T-helper 2 cell treated with Interferon-gamma antibody and Interleukin-4, amounts not matched to agents 5 μg/mL and 100 μg/mL, for 36 hours (primary cell): ENCODE measurements around the gene CCDC30.

ENCODE experiments used
- DNase-seq: peaks from one replicate; pipeline ENCODE4 v3.0.0; 2021; ENCODE audit warnings: low spot score
- H3K27ac Mint-ChIP-seq: one replicate; pipeline ENCODE4 v1.8.0; 2021; ENCODE audit warnings: mild to moderate bottlenecking, mixed read lengths
- H3K27me3 Mint-ChIP-seq: one replicate; pipeline ENCODE4 v1.8.0; 2021; ENCODE audit warnings: low read depth, mixed read lengths
- H3K36me3 Mint-ChIP-seq: one replicate; pipeline ENCODE4 v1.8.0; 2021; ENCODE audit warnings: low read depth, mixed read lengths
- H3K4me1 Mint-ChIP-seq: one replicate; pipeline ENCODE4 v1.8.0; 2021; ENCODE audit warnings: low read depth, mixed read lengths
- H3K4me3 Mint-ChIP-seq: one replicate; pipeline ENCODE4 v1.8.0; 2022; ENCODE audit warnings: mild to moderate bottlenecking, moderate library complexity, mixed read lengths
- H3K9me3 Mint-ChIP-seq: one replicate; pipeline ENCODE4 v1.8.0; 2021; ENCODE audit warnings: mixed read lengths

The CCDC30 gene

GRCh38 chr1:42430286-42431135, 32.6 kb upstream of the CCDC30 start:
- Mint-ChIP-seq H3K4me3 (no peak overlapping the region), H3K27ac (no peak overlapping the region), H3K27me3 (peaks cover 3% of the 10 kb centered on the region), H3K36me3 (no peaks in the 10 kb centered on the region), H3K9me3 (no peaks in the 10 kb centered on the region), H3K4me1 (no peaks in the 10 kb centered on the region)
- DNase-seq = no peak

GRCh38 chr1:42431514-42431913, 31.6 kb upstream of the CCDC30 start:
- H3K27me3 Mint-ChIP-seq = peaks cover 3% of the 10 kb centered on the region
- H3K36me3 Mint-ChIP-seq = no peaks in the 10 kb centered on the region
- H3K4me1 Mint-ChIP-seq = no peaks in the 10 kb centered on the region
- H3K27ac Mint-ChIP-seq = no peak overlapping the region
- no peak overlapping the region for H3K4me3 Mint-ChIP-seq
- DNase-seq = no peak
- H3K9me3 Mint-ChIP-seq = no peaks in the 10 kb centered on the region

GRCh38 chr1:42432714-42433113, 30.4 kb upstream of the CCDC30 start:
- no peak for DNase-seq
- Mint-ChIP-seq H3K4me3 (no peak overlapping the region), H3K4me1 (no peaks in the 10 kb centered on the region), H3K9me3 (no peaks in the 10 kb centered on the region), H3K27me3 (peaks cover 3% of the 10 kb centered on the region), H3K27ac (no peak overlapping the region), H3K36me3 (no peaks in the 10 kb centered on the region)

DNA sequence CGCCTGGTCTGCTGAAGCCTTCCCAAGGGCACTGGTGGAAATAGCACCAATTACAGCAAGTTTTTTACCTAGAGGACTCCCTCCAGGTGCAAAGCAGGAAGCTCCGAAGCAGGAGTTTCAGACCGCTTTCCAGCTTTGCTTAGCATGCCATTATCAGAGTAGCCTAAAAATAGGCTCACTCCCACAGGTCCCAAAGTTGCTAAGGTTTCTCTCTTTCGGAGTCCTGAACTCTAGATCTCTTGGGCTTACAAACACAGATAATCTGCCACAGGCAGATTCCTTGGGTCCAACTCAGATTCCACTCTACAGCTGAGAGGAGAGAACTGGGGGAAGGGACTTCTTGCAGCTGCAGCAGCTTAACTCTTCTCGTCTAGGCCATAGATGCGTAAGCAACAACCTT, 29.7 kb upstream of the CCDC30 start:
- Mint-ChIP-seq H3K9me3 (no peaks in the 10 kb centered on the region), H3K4me1 (no peaks in the 10 kb centered on the region), H3K4me3 (no peak overlapping the region), H3K36me3 (no peaks in the 10 kb centered on the region), H3K27me3 (peaks cover 3% of the 10 kb centered on the region), H3K27ac (no peak overlapping the region)
- no peak for DNase-seq

- no peak overlapping the region for H3K27ac Mint-ChIP-seq
- no peaks in the 10 kb centered on the region for H3K36me3 Mint-ChIP-seq
- H3K4me1 Mint-ChIP-seq = no peaks in the 10 kb centered on the region
- H3K4me3 Mint-ChIP-seq = no peak overlapping the region
- no peak for DNase-seq
- H3K27me3 Mint-ChIP-seq = peaks cover 3% of the 10 kb centered on the region
- no peaks in the 10 kb centered on the region for H3K9me3 Mint-ChIP-seq
Measured at GRCh38 chr1:42434340-42434739, 28.7 kb upstream of the CCDC30 start.

DNA sequence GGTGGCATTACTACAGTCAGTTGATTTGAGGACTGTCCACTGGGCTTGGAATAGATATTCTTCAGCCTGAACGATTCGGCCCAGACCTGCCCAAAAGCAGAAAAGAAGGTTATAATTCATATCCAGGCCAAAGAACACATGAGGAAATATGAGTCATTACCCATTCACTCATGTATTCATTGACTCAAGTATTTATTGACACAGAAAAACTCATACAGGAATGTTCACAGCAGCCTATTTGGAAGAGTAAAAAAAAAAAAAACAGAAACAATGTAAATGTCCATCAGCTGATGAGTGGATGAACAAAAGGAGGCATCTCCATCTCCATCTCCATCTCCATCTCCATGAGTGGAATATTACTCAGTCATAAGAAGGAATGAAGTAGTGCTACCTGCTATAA, 23.1 kb upstream of the CCDC30 start:
- Mint-ChIP-seq H3K4me1 (no peaks in the 10 kb centered on the region), H3K9me3 (no peaks in the 10 kb centered on the region)
- no peak for DNase-seq

GRCh38 chr1:42442662-42443061, 20.4 kb upstream of the CCDC30 start:
- H3K27ac Mint-ChIP-seq = no peak overlapping the region
- no peak for DNase-seq
- H3K36me3 Mint-ChIP-seq = no peaks in the 10 kb centered on the region
- no peaks in the 10 kb centered on the region for H3K4me1 Mint-ChIP-seq
- no peak overlapping the region for H3K4me3 Mint-ChIP-seq
- no peaks in the 10 kb centered on the region for H3K9me3 Mint-ChIP-seq
- no peaks in the 10 kb centered on the region for H3K27me3 Mint-ChIP-seq

More for the DNA sequence above, 23.1 kb upstream of the CCDC30 start:
- H3K27me3 Mint-ChIP-seq = peaks cover 2% of the 10 kb centered on the region
- no peak overlapping the region for H3K4me3 Mint-ChIP-seq
- no peak overlapping the region for H3K27ac Mint-ChIP-seq
- H3K36me3 Mint-ChIP-seq = no peaks in the 10 kb centered on the region

DNA sequence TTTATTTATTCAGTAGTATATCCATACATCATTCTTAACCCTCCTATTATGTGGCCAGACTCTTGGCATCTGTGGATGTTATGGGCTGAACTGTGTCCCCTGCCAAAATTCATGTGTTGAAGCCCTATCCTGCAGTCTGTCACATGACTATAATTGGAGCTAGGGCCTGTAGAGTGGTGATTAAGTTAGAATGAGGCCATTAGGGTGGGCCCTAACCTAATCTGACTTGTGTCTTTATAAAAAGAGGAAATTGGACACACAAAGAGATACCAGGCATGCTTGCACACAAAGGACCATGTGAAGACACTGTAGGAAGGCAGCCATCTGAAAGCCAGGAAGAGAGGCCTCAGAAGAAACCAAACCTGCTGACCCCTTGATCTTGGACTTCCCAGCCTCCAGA, 13.8 kb upstream of the CCDC30 start:
- H3K4me3 Mint-ChIP-seq = no peak overlapping the region

DNA sequence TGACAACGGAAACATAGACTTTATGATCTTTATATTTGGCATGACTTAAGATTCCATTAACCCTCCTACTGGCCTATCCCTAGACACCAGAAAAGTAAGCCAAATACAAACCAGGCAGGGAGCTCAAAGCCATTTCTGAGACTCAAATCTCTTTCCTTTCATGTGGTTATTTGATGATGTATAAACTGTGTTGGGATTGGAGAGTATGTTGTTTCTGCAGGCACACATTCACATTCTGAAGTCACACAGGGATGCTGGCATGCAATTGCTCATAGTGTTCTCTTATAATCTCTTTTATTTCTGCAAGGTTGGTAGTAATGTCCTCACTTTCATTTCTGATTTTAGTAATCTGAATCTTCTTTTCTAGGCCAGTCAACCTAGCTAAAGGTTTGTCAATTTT, 13.0 kb upstream of the CCDC30 start:
- peaks cover 5% of the 10 kb centered on the region for H3K27me3 Mint-ChIP-seq
- peaks cover 8% of the 10 kb centered on the region for H3K4me1 Mint-ChIP-seq
- DNase-seq = no peak
- H3K27ac Mint-ChIP-seq = no peak overlapping the region
- H3K9me3 Mint-ChIP-seq = no peaks in the 10 kb centered on the region
- H3K4me3 Mint-ChIP-seq = no peak overlapping the region
- H3K36me3 Mint-ChIP-seq = no peaks in the 10 kb centered on the region

More for the DNA sequence above, 13.8 kb upstream of the CCDC30 start:
- Mint-ChIP-seq H3K9me3 (no peaks in the 10 kb centered on the region), H3K4me1 (peaks cover 6% of the 10 kb centered on the region), H3K36me3 (no peaks in the 10 kb centered on the region), H3K27me3 (peaks cover 5% of the 10 kb centered on the region), H3K27ac (no peak overlapping the region)
- no peak for DNase-seq

GRCh38 chr1:42453386-42453785, 9.7 kb upstream of the CCDC30 start:
- H3K9me3 Mint-ChIP-seq = no peaks in the 10 kb centered on the region
- no peak for DNase-seq
- peaks cover 25% of the 10 kb centered on the region for H3K4me1 Mint-ChIP-seq
- H3K36me3 Mint-ChIP-seq = peaks cover 13% of the 10 kb centered on the region
- no peak overlapping the region for H3K4me3 Mint-ChIP-seq
- H3K27me3 Mint-ChIP-seq = peaks cover 5% of the 10 kb centered on the region
- H3K27ac Mint-ChIP-seq = no peak overlapping the region

- H3K4me1 Mint-ChIP-seq = peaks cover 25% of the 10 kb centered on the region
- H3K27ac Mint-ChIP-seq = no peak overlapping the region
- H3K4me3 Mint-ChIP-seq = peak overlapping the region; percentile 20
- H3K36me3 Mint-ChIP-seq = peaks cover 20% of the 10 kb centered on the region
- H3K27me3 Mint-ChIP-seq = peaks cover 5% of the 10 kb centered on the region
- no peaks in the 10 kb centered on the region for H3K9me3 Mint-ChIP-seq
- no peak for DNase-seq
Measured at GRCh38 chr1:42454403-42454802, 8.7 kb upstream of the CCDC30 start.

GRCh38 chr1:42456010-42456753, 6.9 kb upstream of the CCDC30 start, which contains the start of the genes PPCS and ZMYND12:
Gene PPCS (plus strand): TSS chr1:42456543. CDS start chr1:42456566, 23 bp downstream.
Gene ZMYND12 (minus strand): TSS chr1:42456022. CDS start chr1:42455997, 25 bp downstream.
- peak; percentile 93 for DNase-seq
- H3K27me3 Mint-ChIP-seq = peaks cover 3% of the 10 kb centered on the region
- peaks cover 35% of the 10 kb centered on the region for H3K36me3 Mint-ChIP-seq
- peak within 1 kb of the TSS; percentile 98 for H3K4me3 Mint-ChIP-seq
- no peaks in the 10 kb centered on the region for H3K9me3 Mint-ChIP-seq
- H3K4me1 Mint-ChIP-seq = peaks cover 23% of the 10 kb centered on the region
- peak within 1 kb of the TSS; percentile 98 for H3K27ac Mint-ChIP-seq

DNA sequence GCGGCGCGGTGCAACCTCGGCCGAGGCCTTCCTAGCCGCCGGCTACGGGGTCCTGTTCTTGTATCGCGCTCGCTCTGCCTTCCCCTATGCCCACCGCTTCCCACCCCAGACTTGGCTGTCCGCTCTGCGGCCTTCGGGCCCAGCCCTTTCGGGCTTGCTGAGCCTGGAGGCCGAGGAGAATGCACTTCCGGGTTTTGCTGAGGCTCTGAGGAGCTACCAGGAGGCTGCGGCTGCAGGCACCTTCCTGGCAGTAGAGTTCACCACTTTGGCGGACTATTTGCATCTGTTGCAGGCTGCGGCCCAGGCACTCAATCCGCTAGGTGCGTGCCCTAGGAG, 6.4 kb upstream of the CCDC30 start:
- Mint-ChIP-seq H3K4me1 (peaks cover 23% of the 10 kb centered on the region), H3K27ac (peak overlapping the region; percentile 98), H3K9me3 (no peaks in the 10 kb centered on the region), H3K36me3 (peaks cover 35% of the 10 kb centered on the region), H3K4me3 (peak overlapping the region; percentile 98), H3K27me3 (peaks cover 2% of the 10 kb centered on the region)
- DNase-seq = peak; percentile 61

GRCh38 chr1:42461196-42461595, 1.9 kb upstream of the CCDC30 start:
- peaks cover 31% of the 10 kb centered on the region for H3K4me1 Mint-ChIP-seq
- H3K9me3 Mint-ChIP-seq = no peaks in the 10 kb centered on the region
- DNase-seq = no peak
- H3K4me3 Mint-ChIP-seq = no peak overlapping the region
- peaks cover 37% of the 10 kb centered on the region for H3K36me3 Mint-ChIP-seq
- H3K27me3 Mint-ChIP-seq = peaks cover 11% of the 10 kb centered on the region
- no peak overlapping the region for H3K27ac Mint-ChIP-seq
